SK-N-SH (cell line): ENCODE data around the gene ZNF219. TPM values are rescaled to one million over a fixed set of nuclear protein-coding genes. Genes with fewer than 3 reads are reported as not detected.

Source experiments
- CTCF ChIA-PET: fragments of 300-600, 350-600 bp; formaldehyde crosslinking; extraction: SDS; loops from one replicate; lab custom pipeline; 2021; lab: Yijun Ruan, JAX
- POLR2A ChIA-PET: fragments of 350-600 bp; sonication (Branson Sonifier 250); formaldehyde crosslinking; extraction: SDS; loops from one replicate; lab custom pipeline; 2020; ENCODE audit warnings: antibody characterized with exemption, inconsistent platforms; lab: Yijun Ruan, JAX
- DNase-seq: peaks from one replicate; pipeline ENCODE4 v3.0.0; 2012
- H2AFZ ChIP-seq: fragments of 200-600 bp; sonication (generic); 2 replicates; pipeline ENCODE4 v1.8.1; 2016; ENCODE audit warnings: antibody characterized with exemption, mild to moderate bottlenecking, low read depth
- H3F3A ChIP-seq: fragments of 200-600 bp; sonication (generic); replicated peaks from 2 replicates; pipeline ENCODE3; 2016; ENCODE audit warnings: antibody characterized with exemption, mild to moderate bottlenecking; ENCODE audit not compliant: insufficient read depth
- H3K27ac ChIP-seq, 2 experiments: fragments of 200-500 bp in 1 of 2; fragments of 200-600 bp in 1 of 2; sonication (Bioruptor generic) in 1 of 2; sonication (generic), shearing (Covaris generic) in 1 of 2; 2 replicates each; pipeline versions ENCODE4 v1.5.1 to v1.6.1; 2014 to 2016; ENCODE audit warnings: low read depth in 2 of 2, inconsistent platforms in 1 of 2, low read length in 1 of 2, mild to moderate bottlenecking in 1 of 2, mixed read lengths in 1 of 2
- H3K27me3 ChIP-seq: fragments of 200-600 bp; sonication (generic), shearing (Covaris generic); 2 replicates; pipeline ENCODE4 v1.6.1; 2016; ENCODE audit warnings: mixed run types; ENCODE audit not compliant: insufficient read depth
- H3K36me3 ChIP-seq, 2 experiments: fragments of 200-500 bp in 1 of 2; fragments of 200-600 bp in 1 of 2; sonication (Bioruptor generic) in 1 of 2; sonication (generic) in 1 of 2; replicated peaks in 1 of 2; 2 replicates each; pipeline versions ENCODE3 to v1.5.1; 2014 to 2016; ENCODE audit warnings: low read length in 1 of 2, mild to moderate bottlenecking in 1 of 2; ENCODE audit not compliant: insufficient read depth in 2 of 2, control insufficient read depth in 1 of 2
- H3K4me1 ChIP-seq, 2 experiments: fragments of 200-500 bp in 1 of 2; fragments of 200-600 bp in 1 of 2; sonication (Bioruptor generic) in 1 of 2; sonication (generic), shearing (Covaris generic) in 1 of 2; 2 replicates each; pipeline versions ENCODE4 v1.5.1 to v1.6.1; 2014 to 2016; ENCODE audit warnings: low read depth in 1 of 2, low read length in 1 of 2, mixed run types in 1 of 2; ENCODE audit not compliant: insufficient read depth in 2 of 2, control insufficient read depth in 1 of 2
- H3K4me2 ChIP-seq: fragments of 200-600 bp; sonication (generic), shearing (Covaris generic); 2 replicates; pipeline ENCODE4 v1.6.1; 2017; ENCODE audit warnings: mixed run types
- H3K4me3 ChIP-seq, 2 experiments: fragments of 200-500 bp in 1 of 2; fragments of 200-600 bp in 1 of 2; sonication (Bioruptor generic) in 1 of 2; sonication (generic), shearing (Covaris generic) in 1 of 2; 2 replicates each; pipeline versions ENCODE4 v1.5.1 to v1.8.1; 2014 to 2016; ENCODE audit warnings: low read depth in 2 of 2, inconsistent platforms in 1 of 2, low read length in 1 of 2, mild to moderate bottlenecking in 1 of 2, mixed read lengths in 1 of 2, moderate library complexity in 1 of 2
- H3K79me2 ChIP-seq: fragments of 200-600 bp; sonication (generic); 2 replicates; pipeline ENCODE4 v1.8.1; 2017; ENCODE audit warnings: mild to moderate bottlenecking; ENCODE audit not compliant: insufficient read depth
- H3K9ac ChIP-seq: fragments of 200-600 bp; sonication (generic); 2 replicates; pipeline ENCODE4 v1.6.1; 2017; ENCODE audit warnings: mixed run types
- H3K9me2 ChIP-seq: fragments of 200-600 bp; sonication (generic); 2 replicates; pipeline ENCODE4 v1.6.1; 2017; ENCODE audit warnings: mixed run types
- H3K9me3 ChIP-seq: fragments of 200-600 bp; sonication (generic); 2 replicates; pipeline ENCODE4 v1.6.1; 2017; ENCODE audit warnings: mixed run types, mild to moderate bottlenecking, moderate library complexity
- H4K20me1 ChIP-seq: fragments of 200-600 bp; sonication (generic); 2 replicates; pipeline ENCODE4 v1.6.1; 2017; ENCODE audit warnings: mild to moderate bottlenecking, mixed run types; ENCODE audit not compliant: insufficient read depth
- EZH2phosphoT487 ChIP-seq: fragments of 200-600 bp; sonication (generic); IDR thresholded peaks from 2 replicates; pipeline ENCODE4 v1.6.1; 2017; ENCODE audit warnings: low read depth, mixed run types, mild to moderate bottlenecking, antibody characterized with exemption, moderate library complexity, borderline replicate concordance
- FOXJ3 ChIP-seq: sonication (generic); formaldehyde crosslinking; IDR thresholded peaks from 2 replicates; pipeline ENCODE4 v1.5.1; 2020; ENCODE audit warnings: mild to moderate bottlenecking, missing genetic modification reagents
- FOXM1 ChIP-seq: IDR thresholded peaks from 2 replicates; pipeline ENCODE4 v1.4.0; 2012; ENCODE audit warnings: low read depth, mild to moderate bottlenecking
- GATA2 ChIP-seq: sonication (generic); formaldehyde crosslinking; IDR thresholded peaks from 2 replicates; pipeline ENCODE4 v1.5.0; 2020; ENCODE audit warnings: mild to moderate bottlenecking, missing genetic modification reagents
- MXI1 ChIP-seq: IDR thresholded peaks from 2 replicates; pipeline ENCODE4 v1.6.1; 2012; ENCODE audit warnings: mild to moderate bottlenecking, low read depth, low read length, improper control_type of control experiment
- NRF1 ChIP-seq: IDR thresholded peaks from 2 replicates; pipeline ENCODE4 v1.6.1; 2012; ENCODE audit warnings: low read depth, mild to moderate bottlenecking, low read length
- PBX3 ChIP-seq: IDR thresholded peaks from 2 replicates; pipeline ENCODE4; 2012
- POLR2AphosphoS5 ChIP-seq: IDR thresholded peaks from 2 replicates; pipeline ENCODE4 v1.6.1; 2012; ENCODE audit warnings: low read depth, low read length
- RCOR1 ChIP-seq: fragments of 150-350 bp; IDR thresholded peaks from 2 replicates; pipeline ENCODE4 v1.6.1; 2017; ENCODE audit warnings: antibody characterized with exemption, low read length
- REST ChIP-seq: IDR thresholded peaks from 2 replicates; pipeline ENCODE4 v1.6.1; 2012; ENCODE audit warnings: mild to moderate bottlenecking, low read depth, low read length, moderate library complexity
- SIN3A ChIP-seq: IDR thresholded peaks from 2 replicates; pipeline ENCODE4 v1.6.1; 2012; ENCODE audit warnings: low read depth, mild to moderate bottlenecking, low read length, moderate library complexity, borderline replicate concordance
- TAF1 ChIP-seq: IDR thresholded peaks from 2 replicates; pipeline ENCODE4 v1.6.1; 2012; ENCODE audit warnings: low read depth, mild to moderate bottlenecking, low read length, moderate library complexity, borderline replicate concordance
- TEAD4 ChIP-seq: IDR thresholded peaks from 2 replicates; pipeline ENCODE4 v1.4.0; 2012; ENCODE audit warnings: mild to moderate bottlenecking, borderline replicate concordance; ENCODE audit not compliant: insufficient read depth
- ZBTB33 ChIP-seq: IDR thresholded peaks from 2 replicates; pipeline ENCODE4 v1.4.0; 2012; ENCODE audit warnings: low read depth, borderline replicate concordance
- WGBS: methylation state at CpG from one replicate; pipeline ENCODE4 v1.1.6; 2017; ENCODE audit warnings: low lambda C conversion rate; 5-methylcytosine and 5-hydroxymethylcytosine counted together
- polyA plus RNA-seq, 3 experiments: library from polyadenylated mRNA; depleted of rRNA; stranded (reverse); fragments of >200 nt; gene quantifications; 2 replicates each; pipeline ENCODE4 v1.2.3, GENCODE V29; 2012
- TF ChIP-seq, protein P1 (sequence below): fragments of 200-600 bp; sonication (generic); IDR thresholded peaks from 2 replicates; pipeline ENCODE4 v1.6.1; 2017; ENCODE audit warnings: antibody characterized with exemption, mild to moderate bottlenecking, moderate library complexity

ZNF219 gene
- polyA plus RNA-seq, 1 of the 3 experiments (the other 2 are of a cell fraction) = 24.1 TPM

DNA sequence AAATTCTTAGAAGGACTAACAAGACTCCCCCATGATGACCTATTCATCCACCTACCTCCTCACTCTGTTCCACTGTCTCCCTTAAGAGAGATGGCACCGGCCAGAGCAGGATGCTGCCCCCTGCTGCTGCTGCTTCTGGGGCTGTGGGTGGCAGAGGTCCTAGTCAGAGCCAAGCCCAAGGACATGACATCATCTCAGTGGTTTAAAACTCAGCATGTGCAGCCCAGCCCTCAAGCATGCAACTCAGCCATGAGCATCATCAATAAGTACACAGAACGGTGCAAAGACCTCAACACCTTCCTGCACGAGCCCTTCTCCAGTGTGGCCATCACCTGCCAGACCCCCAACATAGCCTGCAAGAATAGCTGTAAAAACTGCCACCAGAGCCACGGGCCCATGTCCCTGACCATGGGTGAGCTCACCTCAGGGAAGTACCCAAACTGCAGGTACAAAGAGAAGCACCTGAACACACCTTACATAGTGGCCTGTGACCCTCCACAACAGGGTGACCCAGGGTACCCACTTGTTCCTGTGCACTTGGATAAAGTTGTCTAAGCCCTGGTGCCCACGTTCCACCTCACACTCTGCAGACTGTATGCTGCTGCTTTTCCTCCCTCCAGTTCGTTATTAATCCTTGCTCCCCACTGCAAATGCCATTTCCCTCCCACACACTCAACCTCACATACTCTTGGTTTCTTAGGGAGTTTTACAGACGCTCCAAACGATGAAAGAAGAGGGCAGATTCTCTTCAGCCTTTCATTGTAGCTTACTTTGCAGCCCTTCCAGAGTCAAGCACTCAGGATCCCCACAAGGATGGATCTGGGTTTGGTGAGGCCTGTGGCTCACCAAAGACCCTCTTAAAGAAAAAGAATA, 40.4 kb downstream of the ZNF219 start, which contains the start of gene RNASE8:
TSS of gene RNASE8 (plus strand) at position 20 of the 873 bp plus-strand sequence. CDS start at position 91, 71 bp downstream.
- Histone ChIP-seq H3K4me3 (no peak within 1 kb of the TSS), H3K9ac (no peak within 1 kb of the TSS), H3K27ac (no peak within 1 kb of the TSS)
- no peak for DNase-seq
- no peak for TF ChIP-seq FOXM1
- TF ChIP-seq, protein P1, sequence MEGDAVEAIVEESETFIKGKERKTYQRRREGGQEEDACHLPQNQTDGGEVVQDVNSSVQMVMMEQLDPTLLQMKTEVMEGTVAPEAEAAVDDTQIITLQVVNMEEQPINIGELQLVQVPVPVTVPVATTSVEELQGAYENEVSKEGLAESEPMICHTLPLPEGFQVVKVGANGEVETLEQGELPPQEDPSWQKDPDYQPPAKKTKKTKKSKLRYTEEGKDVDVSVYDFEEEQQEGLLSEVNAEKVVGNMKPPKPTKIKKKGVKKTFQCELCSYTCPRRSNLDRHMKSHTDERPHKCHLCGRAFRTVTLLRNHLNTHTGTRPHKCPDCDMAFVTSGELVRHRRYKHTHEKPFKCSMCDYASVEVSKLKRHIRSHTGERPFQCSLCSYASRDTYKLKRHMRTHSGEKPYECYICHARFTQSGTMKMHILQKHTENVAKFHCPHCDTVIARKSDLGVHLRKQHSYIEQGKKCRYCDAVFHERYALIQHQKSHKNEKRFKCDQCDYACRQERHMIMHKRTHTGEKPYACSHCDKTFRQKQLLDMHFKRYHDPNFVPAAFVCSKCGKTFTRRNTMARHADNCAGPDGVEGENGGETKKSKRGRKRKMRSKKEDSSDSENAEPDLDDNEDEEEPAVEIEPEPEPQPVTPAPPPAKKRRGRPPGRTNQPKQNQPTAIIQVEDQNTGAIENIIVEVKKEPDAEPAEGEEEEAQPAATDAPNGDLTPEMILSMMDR = no peak
- no peak for TF ChIP-seq TEAD4
- TF ChIP-seq, all 33 proteins: peak for 0
- 72% methylated on average over 6 of the region's 8 CpGs for WGBS
- no peaks in the 10 kb centered on the region for H3K9me2 ChIP-seq
- H2AFZ ChIP-seq = no peak within 1 kb of the TSS
- H3F3A ChIP-seq = no peaks in the 10 kb centered on the region
- ChIA-PET CTCF (interaction anchor here (1.0 to 2.1 kb wide), 4 partner anchors 34 to 47 kb away, joined by 3 to 8 read pairs (median 4); no protein-coding TSS in a partner anchor), POLR2A (no interaction called here)
- H3K4me2 ChIP-seq = no peak within 1 kb of the TSS
- no peaks in the 10 kb centered on the region for H3K9me3 ChIP-seq
- H4K20me1 ChIP-seq = no peaks in the 10 kb centered on the region
- peaks cover 0 to 3% of the 10 kb centered on the region in 2 experiments; a peak in 1 of 4 replicates for H3K4me1 ChIP-seq
- no peaks in the 10 kb centered on the region for H3K27me3 ChIP-seq
- H3K79me2 ChIP-seq = no peaks in the 10 kb centered on the region
- H3K36me3 ChIP-seq = no peaks in the 10 kb centered on the region

- no peak overlapping the region for H2AFZ ChIP-seq
- no peak overlapping the region for H3K9ac ChIP-seq
- H4K20me1 ChIP-seq = no peaks in the 10 kb centered on the region
- WGBS = 84% methylated on average over 10 of the region's 10 CpGs
- H3F3A ChIP-seq = no peaks in the 10 kb centered on the region
- no peaks in the 10 kb centered on the region for H3K4me1 ChIP-seq
- no peak for DNase-seq
- H3K9me2 ChIP-seq = no peaks in the 10 kb centered on the region
- H3K4me2 ChIP-seq = no peak overlapping the region
- H3K27me3 ChIP-seq = no peaks in the 10 kb centered on the region
- no peak overlapping the region for H3K4me3 ChIP-seq
- ChIA-PET CTCF (interaction anchor here (1.2 to 2.1 kb wide), 3 partner anchors 16 to 48 kb away, joined by 4 to 8 read pairs (median 6); no protein-coding TSS in a partner anchor), POLR2A (no interaction called here)
- no peak overlapping the region for H3K27ac ChIP-seq
- H3K36me3 ChIP-seq = no peaks in the 10 kb centered on the region
- TF ChIP-seq REST (no peak), ZBTB33 (no peak), EZH2phosphoT487 (no peak), GATA2 (CRISPR knock-in tag) (no peak), RCOR1 (no peak), FOXJ3 (CRISPR knock-in tag) (no peak), NRF1 (no peak), SIN3A (no peak), TAF1 (no peak), POLR2AphosphoS5 (no peak), PBX3 (no peak), TEAD4 (no peak), MXI1 (no peak)
- H3K79me2 ChIP-seq = no peaks in the 10 kb centered on the region
- H3K9me3 ChIP-seq = no peaks in the 10 kb centered on the region
These were observed 41.8 kb downstream of the ZNF219 start for GRCh38 chr14:21056520-21057163.
